Neural cell (in vitro differentiated cells): Measurements from ENCODE around the gene SLC9B1. TPM values are rescaled to one million over a fixed set of nuclear protein-coding genes. Genes with fewer than 3 reads are reported as not detected.

Source experiments
- H2AFZ ChIP-seq: fragments of 200-600, 300-800 bp; sonication (generic), shearing (Covaris generic); 2 replicates; pipeline ENCODE4 v1.6.0; 2014; ENCODE audit warnings: low read depth, mild to moderate bottlenecking, antibody characterized with exemption, low read length, moderate library complexity
- H3F3A ChIP-seq: fragments of 200-600 bp; shearing (Covaris generic); 2 replicates; pipeline ENCODE4 v1.6.1; 2016; ENCODE audit warnings: mild to moderate bottlenecking, moderate library complexity, mixed read lengths, antibody characterized with exemption, low read length; ENCODE audit not compliant: insufficient read depth, poor library complexity, severe bottlenecking
- H3K27ac ChIP-seq: fragments of 200-600, 300-800 bp; sonication (generic), shearing (Covaris generic); 2 replicates; pipeline ENCODE4 v1.5.1; 2014; ENCODE audit warnings: mild to moderate bottlenecking, low read length, moderate library complexity
- H3K27me3 ChIP-seq: fragments of 300-800, 200-600 bp; sonication (generic), shearing (Covaris generic); 2 replicates; pipeline ENCODE4 v1.6.0; 2014; ENCODE audit warnings: mild to moderate bottlenecking, low read depth, low read length, moderate library complexity; ENCODE audit not compliant: insufficient read depth
- H3K36me3 ChIP-seq: fragments of 300-800, 200-600 bp; sonication (generic), shearing (Covaris generic); 2 replicates; pipeline ENCODE4 v1.5.1; 2014; ENCODE audit warnings: mild to moderate bottlenecking, antibody characterized with exemption, low read length, moderate library complexity; ENCODE audit not compliant: insufficient read depth
- H3K4me2 ChIP-seq: fragments of 300-800, 200-600 bp; sonication (generic), shearing (Covaris generic); 2 replicates; pipeline ENCODE4 v1.6.0; 2014; ENCODE audit warnings: mild to moderate bottlenecking, low read length
- H3K4me3 ChIP-seq: fragments of 300-800, 200-600 bp; sonication (generic), shearing (Covaris generic); 2 replicates; pipeline ENCODE4 v1.5.1; 2014; ENCODE audit warnings: mild to moderate bottlenecking, low read length, moderate library complexity
- H3K79me2 ChIP-seq: fragments of 200-600 bp; shearing (Covaris generic); replicated peaks from 2 replicates; pipeline ENCODE4 v1.6.0; 2014; ENCODE audit warnings: mild to moderate bottlenecking, low read length, moderate library complexity; ENCODE audit not compliant: insufficient read depth
- H3K9ac ChIP-seq: fragments of 300-800, 200-600 bp; sonication (generic), shearing (Covaris generic); 2 replicates; pipeline ENCODE4 v1.6.1; 2016; ENCODE audit warnings: mild to moderate bottlenecking, low read length, mixed read lengths
- H3K9me2 ChIP-seq: fragments of 200-600 bp; shearing (Covaris generic); 2 replicates; pipeline ENCODE4 v1.6.1; 2016; ENCODE audit warnings: mild to moderate bottlenecking, low read length, mixed read lengths; ENCODE audit not compliant: insufficient read depth
- H3K9me3 ChIP-seq: fragments of 200-600, 300-800 bp; sonication (generic), shearing (Covaris generic); 2 replicates; pipeline ENCODE4 v1.6.1; 2016; ENCODE audit warnings: mild to moderate bottlenecking, mixed run types, low read length, moderate library complexity, mixed read lengths
- H4K20me1 ChIP-seq: fragments of 200-600 bp; shearing (Covaris generic); 2 replicates; pipeline ENCODE4 v1.6.1; 2016; ENCODE audit warnings: mild to moderate bottlenecking, mixed run types; ENCODE audit not compliant: insufficient read depth
- EP300 ChIP-seq: fragments of 450-650 bp; conservative IDR thresholded peaks from 2 replicates; pipeline ENCODE4 v1.6.1; 2014; ENCODE audit warnings: antibody characterized with exemption, mild to moderate bottlenecking, moderate library complexity; ENCODE audit not compliant: poor library complexity, severe bottlenecking
- EZH2 ChIP-seq: fragments of 200-600, 300-800 bp; shearing (Covaris generic), sonication (generic); IDR thresholded peaks from 2 replicates; pipeline ENCODE4 v1.6.1; 2014; ENCODE audit warnings: antibody characterized with exemption, low read length, borderline replicate concordance, mild to moderate bottlenecking; ENCODE audit not compliant: insufficient read depth, poor library complexity, severe bottlenecking
- MXI1 ChIP-seq: fragments of 450-650 bp; conservative IDR thresholded peaks from 2 replicates; pipeline ENCODE4 v1.6.1; 2014; ENCODE audit warnings: antibody characterized with exemption, mild to moderate bottlenecking; ENCODE audit not compliant: poor library complexity, severe bottlenecking
- POLR2AphosphoS5 ChIP-seq: IDR thresholded peaks from 2 replicates; pipeline ENCODE4 v1.6.1; 2012
- RAD21 ChIP-seq: fragments of 450-650 bp; conservative IDR thresholded peaks from 2 replicates; pipeline ENCODE4 v1.6.1; 2014; ENCODE audit warnings: antibody characterized with exemption, mild to moderate bottlenecking, moderate library complexity
- SMC3 ChIP-seq: fragments of 450-650 bp; conservative IDR thresholded peaks from 2 replicates; pipeline ENCODE4 v1.6.1; 2014; ENCODE audit warnings: antibody characterized with exemption, mild to moderate bottlenecking, moderate library complexity; ENCODE audit not compliant: poor library complexity
- TAF1 ChIP-seq: IDR thresholded peaks from 2 replicates; pipeline ENCODE4 v1.6.1; 2012; ENCODE audit warnings: low read depth
- polyA plus RNA-seq: library from polyadenylated mRNA; depleted of rRNA; stranded (reverse); fragments of >200 nt; gene quantifications from 2 replicates; pipeline ENCODE4 v1.2.3, GENCODE V29; 2014
- TF ChIP-seq, protein P1 (sequence below): IDR thresholded peaks from 2 replicates; pipeline ENCODE4 v1.6.1; 2012; ENCODE audit warnings: borderline replicate concordance
- TF ChIP-seq, protein P2 (sequence below): fragments of 450-650 bp; IDR thresholded peaks from 2 replicates; pipeline ENCODE4 v1.5.1; 2014; ENCODE audit warnings: antibody characterized with exemption, mild to moderate bottlenecking, moderate library complexity; ENCODE audit not compliant: poor library complexity, severe bottlenecking

Gene SLC9B1
- polyA plus RNA-seq, 1 donor from 2014 or later = not detected

DNA sequence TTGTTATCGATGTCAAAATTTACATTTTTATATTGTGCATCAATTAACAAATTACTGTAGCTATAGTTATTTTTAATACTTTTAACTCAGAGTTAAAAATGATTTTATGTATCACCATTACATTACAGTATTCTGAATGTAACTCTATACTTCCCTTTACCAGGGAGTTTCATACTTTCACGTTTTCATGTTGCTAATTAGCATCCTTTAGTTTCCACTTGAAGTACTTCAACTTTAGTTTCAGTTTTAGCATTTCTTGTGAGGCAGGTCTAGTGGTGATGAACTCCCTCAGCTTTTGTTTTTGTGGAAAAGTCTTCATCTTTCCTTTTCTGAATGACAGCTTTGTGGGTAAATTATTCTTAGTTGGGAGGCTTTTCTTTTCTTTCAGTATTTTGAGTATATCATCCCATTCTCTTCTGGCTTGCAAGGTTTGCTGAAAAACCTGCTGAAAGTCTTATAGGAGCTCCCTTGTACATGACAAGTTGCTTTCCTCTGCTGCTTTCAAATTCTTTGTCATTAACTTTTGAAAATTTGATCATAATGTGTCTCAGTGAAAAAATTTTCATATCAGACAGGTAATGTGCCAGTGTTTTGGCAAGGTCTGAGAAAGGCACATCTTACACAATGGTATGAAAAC is 160.6 kb downstream of the SLC9B1 start:
- Histone ChIP-seq H3K4me3 (no peak overlapping the region), H3K27me3 (no peaks in the 10 kb centered on the region), H3K36me3 (no peaks in the 10 kb centered on the region), H3F3A (no peaks in the 10 kb centered on the region), H3K9me3 (no peaks in the 10 kb centered on the region), H3K79me2 (no peaks in the 10 kb centered on the region), H3K27ac (no peak overlapping the region), H2AFZ (no peak overlapping the region), H3K9me2 (no peaks in the 10 kb centered on the region), H3K4me2 (no peak overlapping the region), H3K9ac (no peak overlapping the region), H4K20me1 (no peaks in the 10 kb centered on the region)
- TF ChIP-seq POLR2AphosphoS5 (no peak), EP300 (no peak), EZH2 (no peak), RAD21 (no peak), MXI1 (no peak), TAF1 (no peak), SMC3 (no peak)
- TF ChIP-seq, protein P1, sequence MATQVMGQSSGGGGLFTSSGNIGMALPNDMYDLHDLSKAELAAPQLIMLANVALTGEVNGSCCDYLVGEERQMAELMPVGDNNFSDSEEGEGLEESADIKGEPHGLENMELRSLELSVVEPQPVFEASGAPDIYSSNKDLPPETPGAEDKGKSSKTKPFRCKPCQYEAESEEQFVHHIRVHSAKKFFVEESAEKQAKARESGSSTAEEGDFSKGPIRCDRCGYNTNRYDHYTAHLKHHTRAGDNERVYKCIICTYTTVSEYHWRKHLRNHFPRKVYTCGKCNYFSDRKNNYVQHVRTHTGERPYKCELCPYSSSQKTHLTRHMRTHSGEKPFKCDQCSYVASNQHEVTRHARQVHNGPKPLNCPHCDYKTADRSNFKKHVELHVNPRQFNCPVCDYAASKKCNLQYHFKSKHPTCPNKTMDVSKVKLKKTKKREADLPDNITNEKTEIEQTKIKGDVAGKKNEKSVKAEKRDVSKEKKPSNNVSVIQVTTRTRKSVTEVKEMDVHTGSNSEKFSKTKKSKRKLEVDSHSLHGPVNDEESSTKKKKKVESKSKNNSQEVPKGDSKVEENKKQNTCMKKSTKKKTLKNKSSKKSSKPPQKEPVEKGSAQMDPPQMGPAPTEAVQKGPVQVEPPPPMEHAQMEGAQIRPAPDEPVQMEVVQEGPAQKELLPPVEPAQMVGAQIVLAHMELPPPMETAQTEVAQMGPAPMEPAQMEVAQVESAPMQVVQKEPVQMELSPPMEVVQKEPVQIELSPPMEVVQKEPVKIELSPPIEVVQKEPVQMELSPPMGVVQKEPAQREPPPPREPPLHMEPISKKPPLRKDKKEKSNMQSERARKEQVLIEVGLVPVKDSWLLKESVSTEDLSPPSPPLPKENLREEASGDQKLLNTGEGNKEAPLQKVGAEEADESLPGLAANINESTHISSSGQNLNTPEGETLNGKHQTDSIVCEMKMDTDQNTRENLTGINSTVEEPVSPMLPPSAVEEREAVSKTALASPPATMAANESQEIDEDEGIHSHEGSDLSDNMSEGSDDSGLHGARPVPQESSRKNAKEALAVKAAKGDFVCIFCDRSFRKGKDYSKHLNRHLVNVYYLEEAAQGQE = no peak
- TF ChIP-seq, protein P2, sequence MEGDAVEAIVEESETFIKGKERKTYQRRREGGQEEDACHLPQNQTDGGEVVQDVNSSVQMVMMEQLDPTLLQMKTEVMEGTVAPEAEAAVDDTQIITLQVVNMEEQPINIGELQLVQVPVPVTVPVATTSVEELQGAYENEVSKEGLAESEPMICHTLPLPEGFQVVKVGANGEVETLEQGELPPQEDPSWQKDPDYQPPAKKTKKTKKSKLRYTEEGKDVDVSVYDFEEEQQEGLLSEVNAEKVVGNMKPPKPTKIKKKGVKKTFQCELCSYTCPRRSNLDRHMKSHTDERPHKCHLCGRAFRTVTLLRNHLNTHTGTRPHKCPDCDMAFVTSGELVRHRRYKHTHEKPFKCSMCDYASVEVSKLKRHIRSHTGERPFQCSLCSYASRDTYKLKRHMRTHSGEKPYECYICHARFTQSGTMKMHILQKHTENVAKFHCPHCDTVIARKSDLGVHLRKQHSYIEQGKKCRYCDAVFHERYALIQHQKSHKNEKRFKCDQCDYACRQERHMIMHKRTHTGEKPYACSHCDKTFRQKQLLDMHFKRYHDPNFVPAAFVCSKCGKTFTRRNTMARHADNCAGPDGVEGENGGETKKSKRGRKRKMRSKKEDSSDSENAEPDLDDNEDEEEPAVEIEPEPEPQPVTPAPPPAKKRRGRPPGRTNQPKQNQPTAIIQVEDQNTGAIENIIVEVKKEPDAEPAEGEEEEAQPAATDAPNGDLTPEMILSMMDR = no peak

Other genes starting within 250 kb of the SLC9B1 start
- 352 and 373 TPM in 2 replicates for gene UBE2D3, start 192.2 kb downstream of the SLC9B1 start, polyA plus RNA-seq
- gene CISD2, start 150.7 kb downstream of the SLC9B1 start, polyA plus RNA-seq = 89.4 and 102 TPM in 2 replicates
- gene SLC9B2, start 57.1 kb upstream of the SLC9B1 start, polyA plus RNA-seq = 36.9 and 46.3 TPM in 2 replicates
- 12.9 and 16.9 TPM in 2 replicates for gene BDH2, start 80.1 kb upstream of the SLC9B1 start, polyA plus RNA-seq
- 1.1 and 1.8 TPM in 2 replicates for gene CENPE, start 178.6 kb upstream of the SLC9B1 start, polyA plus RNA-seq